GM18861 (cell line): ENCODE measurements around the gene POLDIP3.

Source experiments
- ATAC-seq: cut with Tn5 transposase; IDR thresholded peaks from one replicate; pipeline ENCODE4 v1.9.1; 2021; ENCODE audit not compliant: unreplicated experiment

POLDIP3 gene

GRCh38 chr22:42642806-42643633, 28.3 kb upstream of the POLDIP3 start:
- ATAC-seq = no peak

GRCh38 chr22:42641801-42642413, 27.2 kb upstream of the POLDIP3 start:
- no peak for ATAC-seq

DNA sequence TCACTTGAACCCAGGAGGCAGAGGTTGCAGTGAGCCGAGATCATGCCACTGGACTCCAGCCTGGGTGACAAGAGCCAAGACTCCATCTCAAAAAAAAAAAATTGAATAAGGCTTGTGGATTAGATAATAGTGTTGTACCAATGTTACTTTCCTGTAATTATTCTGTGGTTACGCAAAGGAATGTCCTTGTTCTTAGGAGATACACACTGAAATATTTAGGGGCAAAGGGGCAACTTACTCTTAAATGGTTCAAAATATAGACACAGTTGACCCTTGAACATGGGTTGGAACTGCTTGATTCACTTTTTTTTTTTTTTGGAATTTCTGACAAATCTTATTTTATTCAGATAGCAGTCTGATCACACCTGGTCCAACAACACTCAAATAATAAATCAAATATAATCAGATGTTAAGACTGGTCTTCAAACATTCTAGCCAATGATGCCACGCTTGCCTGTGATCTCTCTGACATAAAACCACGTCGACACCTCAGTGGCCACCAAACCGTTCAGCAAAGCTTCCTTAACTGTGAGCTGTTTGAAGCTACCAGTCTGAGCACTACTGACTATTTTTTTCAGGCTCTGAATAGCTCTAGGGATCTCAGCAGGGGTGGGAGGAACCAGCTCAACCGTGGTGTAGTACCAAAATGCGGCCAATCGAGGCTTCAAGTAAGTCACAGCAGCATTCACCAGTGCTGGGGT, 25.0 kb upstream of the POLDIP3 start:
- ATAC-seq = no peak

- no peak for ATAC-seq
Observed at GRCh38 chr22:42637555-42637954, 22.9 kb upstream of the POLDIP3 start.

DNA sequence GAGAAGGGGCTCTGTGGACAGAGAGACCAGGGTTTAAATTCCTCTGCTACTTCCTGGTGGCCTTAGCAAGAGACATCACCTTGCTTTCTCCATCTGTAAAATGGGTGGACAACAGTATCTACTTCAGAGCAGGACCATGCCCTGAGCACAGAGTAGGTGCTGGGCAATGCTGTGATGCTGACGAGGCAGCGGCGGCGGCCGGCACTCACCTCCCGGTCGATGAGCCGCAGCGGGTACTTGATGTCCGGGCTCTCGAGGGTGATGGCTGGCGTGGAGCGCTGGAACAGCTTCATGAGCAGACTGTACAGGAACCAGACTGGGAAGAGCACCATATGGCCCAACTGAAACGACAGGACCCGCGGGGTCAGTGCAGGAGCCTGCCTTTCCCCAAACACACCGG, 21.8 kb upstream of the POLDIP3 start:
- no peak for ATAC-seq

DNA sequence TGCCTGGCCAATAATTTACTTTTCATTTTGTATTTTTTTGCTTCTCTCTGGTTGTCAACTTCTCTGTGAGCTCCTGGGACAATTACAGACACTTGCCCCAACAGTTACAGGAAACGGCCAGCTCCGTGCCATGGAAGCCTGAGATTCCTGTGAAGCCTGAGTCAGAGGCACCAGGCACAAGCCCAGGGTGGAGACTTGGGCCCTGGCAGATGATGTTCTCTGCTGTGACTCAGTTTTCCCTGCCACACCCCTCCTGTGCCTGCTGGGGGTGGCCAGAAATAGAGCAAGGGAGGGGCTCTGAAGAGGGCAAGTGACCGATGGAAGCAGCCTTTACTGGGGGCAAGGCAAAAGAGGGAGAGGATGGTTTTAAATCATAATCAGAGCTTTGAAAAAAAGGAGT, 20.8 kb upstream of the POLDIP3 start:
- ATAC-seq = no peak

- ATAC-seq = no peak
Observed at GRCh38 chr22:42633013-42633412, 18.3 kb upstream of the POLDIP3 start.

DNA sequence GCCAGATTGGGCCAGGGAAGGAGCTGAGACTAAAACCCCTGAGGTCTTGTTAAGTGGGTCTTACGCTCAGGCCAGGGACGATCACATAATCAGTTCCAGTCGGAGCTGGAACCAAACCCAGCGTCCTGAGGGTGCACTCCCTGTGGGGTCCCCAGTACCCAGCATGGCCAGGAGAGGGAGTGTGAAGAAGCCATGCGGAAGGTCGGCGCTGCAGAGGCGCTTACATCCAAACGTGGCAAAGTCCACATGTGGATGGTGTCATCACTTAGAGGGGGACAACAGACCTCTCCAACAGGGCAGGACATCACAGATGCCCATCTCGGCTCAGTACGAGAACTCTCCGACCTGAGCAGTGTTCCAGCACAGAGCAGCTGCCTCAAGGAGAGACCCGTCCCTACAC, 17.4 kb upstream of the POLDIP3 start:
- ATAC-seq = no peak

DNA sequence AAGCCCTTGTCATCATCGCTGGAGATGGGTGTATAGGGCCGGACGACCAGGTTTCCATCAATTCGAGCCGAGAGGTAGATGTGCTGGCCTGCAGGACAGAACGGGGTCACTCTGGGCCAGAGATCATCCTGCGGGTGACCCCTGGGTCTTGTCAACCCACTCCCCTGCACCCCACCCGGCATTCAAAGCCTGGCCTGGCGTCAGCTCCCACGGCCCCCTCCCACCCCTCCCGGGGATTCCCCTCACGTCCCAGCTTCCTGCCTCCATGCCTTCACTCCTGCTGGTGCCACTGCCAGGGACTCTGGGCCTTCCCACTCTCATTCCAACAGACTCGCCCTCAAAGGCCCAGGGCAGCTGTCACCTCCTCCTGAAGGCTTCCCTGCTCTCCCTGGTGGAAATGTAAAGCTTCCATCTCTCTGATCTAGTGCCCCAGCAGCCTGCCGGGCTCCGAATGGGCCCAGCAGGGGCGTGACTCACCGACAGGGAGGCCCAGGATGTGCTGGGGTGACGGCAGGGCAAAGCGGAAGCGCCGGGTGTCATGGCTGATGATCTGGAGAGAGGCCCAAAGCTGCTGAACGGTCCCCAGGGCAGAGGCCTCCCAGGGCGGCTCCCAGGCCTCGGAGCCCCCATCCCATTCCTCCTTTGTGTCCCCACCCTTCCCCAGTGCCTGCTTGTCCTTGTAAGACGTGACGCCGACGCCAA, 16.4 kb upstream of the POLDIP3 start:
- ATAC-seq = no peak

- no peak for ATAC-seq
Observed at GRCh38 chr22:42630211-42630610, 15.5 kb upstream of the POLDIP3 start.

DNA sequence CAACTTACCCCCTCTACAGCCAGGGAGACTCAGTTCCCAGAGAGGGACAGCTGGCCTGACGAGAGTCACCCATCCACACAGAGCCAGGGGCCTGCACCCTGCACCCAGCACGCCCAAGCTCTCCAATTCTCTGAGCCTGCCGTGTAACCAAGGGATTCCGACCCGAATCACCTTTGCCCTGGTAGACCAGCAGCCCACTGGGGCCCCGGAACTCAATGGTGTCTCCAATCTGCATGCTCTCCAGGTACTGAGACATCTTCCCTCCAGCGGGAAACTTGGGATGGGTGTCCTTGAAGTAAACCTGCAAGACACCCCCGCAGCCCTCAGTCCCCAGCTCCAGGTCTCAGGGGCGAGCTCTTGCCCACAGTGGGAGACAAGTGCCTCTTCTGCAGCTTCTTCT, 13.3 kb upstream of the POLDIP3 start:
- no peak for ATAC-seq

DNA sequence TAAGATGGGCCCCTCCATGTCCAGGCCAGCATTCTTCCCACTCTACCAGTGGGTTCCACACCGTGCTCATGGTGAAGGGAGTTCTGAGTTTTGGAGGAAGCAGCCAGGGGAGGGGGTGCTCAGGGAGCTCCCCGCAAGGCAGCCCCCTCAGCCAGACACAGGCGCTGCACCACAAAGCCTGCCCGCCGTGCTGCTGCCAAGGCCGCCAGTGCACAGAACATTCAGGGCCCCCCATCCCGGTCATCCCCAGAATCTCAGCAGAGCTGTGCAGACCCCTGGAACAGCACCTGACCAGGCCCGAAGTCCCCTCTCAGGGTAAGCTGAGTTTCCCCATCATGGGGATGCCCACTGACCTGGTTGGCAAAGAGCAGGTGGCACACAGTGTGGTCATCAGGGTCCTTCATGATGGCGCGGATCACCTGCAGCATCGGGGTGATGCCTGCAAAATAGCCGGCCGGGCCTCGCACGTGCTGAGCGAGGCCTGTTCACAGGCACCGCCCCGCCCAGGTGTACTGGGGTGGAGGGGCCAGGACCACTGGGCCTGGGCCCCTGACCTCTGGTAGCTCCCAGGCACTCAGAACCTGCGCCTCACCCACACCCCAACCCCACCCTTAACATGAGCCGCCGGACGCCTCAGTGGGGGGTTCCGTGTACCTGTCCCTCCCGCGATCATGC, 12.4 kb upstream of the POLDIP3 start:
- ATAC-seq = no peak

DNA sequence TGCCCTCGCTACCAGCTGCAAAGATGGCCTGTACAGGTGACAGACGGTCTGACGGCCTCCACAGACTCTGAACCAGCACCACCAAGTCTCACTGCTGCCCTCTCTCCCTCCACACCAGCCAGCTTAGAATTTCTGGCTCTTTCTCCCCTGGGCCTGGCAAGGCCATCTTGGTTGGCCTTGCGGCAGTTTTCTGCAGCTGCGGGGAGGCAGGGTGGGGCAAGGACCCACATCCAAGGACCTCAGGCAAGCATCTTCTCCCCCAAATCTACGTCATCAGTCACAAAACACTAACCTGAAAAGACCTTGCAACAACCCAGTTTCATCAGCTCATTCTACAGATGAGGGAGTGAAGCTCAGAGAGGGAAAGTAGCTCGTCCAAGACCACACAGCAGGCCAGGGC, 11.7 kb upstream of the POLDIP3 start:
- no peak for ATAC-seq

- ATAC-seq = no peak
Observed at GRCh38 chr22:42625416-42625815, 10.7 kb upstream of the POLDIP3 start.

- ATAC-seq = no peak
Observed at GRCh38 chr22:42624551-42625106, 9.9 kb upstream of the POLDIP3 start.

- no peak for ATAC-seq
Observed at GRCh38 chr22:42623756-42624441, 9.2 kb upstream of the POLDIP3 start.

GRCh38 chr22:42623301-42623751, 8.6 kb upstream of the POLDIP3 start:
- no peak for ATAC-seq

- ATAC-seq = no peak
Observed at GRCh38 chr22:42622061-42622710, 7.5 kb upstream of the POLDIP3 start.

DNA sequence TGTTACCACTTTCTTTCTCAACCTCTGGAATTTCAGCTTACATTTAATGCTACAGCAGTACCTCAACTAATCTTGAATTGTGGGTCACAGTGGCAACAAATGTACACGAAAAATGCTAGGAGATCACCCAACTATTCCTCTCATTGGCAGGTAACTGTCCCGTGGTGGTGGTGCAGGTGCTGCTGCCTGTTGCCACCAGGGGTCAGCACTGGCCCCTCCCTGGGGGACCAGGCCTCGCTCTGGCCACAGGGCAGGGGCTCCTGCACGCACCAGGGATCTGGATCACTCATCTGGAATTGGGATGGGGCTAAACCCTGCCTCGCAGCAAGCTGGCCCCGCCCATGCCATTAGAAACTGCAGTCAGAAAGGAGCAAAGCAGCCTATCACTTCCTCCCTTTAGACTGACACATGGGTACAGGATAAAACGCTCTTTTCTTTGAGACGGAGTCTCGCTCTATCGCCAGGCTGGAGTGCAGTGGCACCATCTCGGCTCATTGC, 6.9 kb upstream of the POLDIP3 start:
- peak; percentile 43 for ATAC-seq
